Renal cortex interstitium (tissue), 11 donors: ENCODE measurements around the gene FBXO3. TPM values are rescaled to one million over a fixed set of nuclear protein-coding genes. Genes with fewer than 3 reads are reported as not detected.
A peak's percentile ranks its signal among the peaks of the same experiment; 100 is the strongest.
"Not testable (repeated sequence)": the region's sequence is repeated elsewhere in the genome, so short reads cannot be mapped to it uniquely, and the experiment has no call there.

Source experiments
- DNase-seq, 11 donors: peaks; one replicate each; pipeline ENCODE4 v3.0.0-alpha.2; 2013; ENCODE audit warnings: low read depth in 9 of 11, low spot score in 4 of 11; ENCODE audit errors: extremely low read depth in 1 of 11
- polyA plus RNA-seq, 3 donors: library from polyadenylated mRNA; unstranded; fragments of 120-200 nt; gene quantifications; one replicate each; pipeline ENCODE4 v1.2.1, GENCODE V29; 2013; ENCODE audit not compliant: insufficient read length in 3 of 3

FBXO3 gene
- polyA plus RNA-seq, 3 donors: 52.0 to 65.8 (median 54.3) TPM

- DNase-seq: no peak
These were observed 60.4 kb downstream of the FBXO3 start for GRCh38 chr11:33713856-33714398.

GRCh38 chr11:33713151-33713855, 61.0 kb downstream of the FBXO3 start:
- no peak for DNase-seq

- DNase-seq: no peak
These were observed 61.9 kb downstream of the FBXO3 start for GRCh38 chr11:33712436-33712835.

- DNase-seq: no peak
These were observed 64.9 kb downstream of the FBXO3 start for GRCh38 chr11:33709466-33709865.

- DNase-seq: no peak
These were observed 65.3 kb downstream of the FBXO3 start for GRCh38 chr11:33708985-33709384.

- DNase-seq: not testable (repeated sequence)
These were observed 66.5 kb downstream of the FBXO3 start for GRCh38 chr11:33707831-33708230.

- no peak for DNase-seq
These were observed 67.4 kb downstream of the FBXO3 start for GRCh38 chr11:33706966-33707365.

- DNase-seq: no peak
These were observed 67.8 kb downstream of the FBXO3 start for GRCh38 chr11:33706546-33706945.

GRCh38 chr11:33704240-33705002, 69.9 kb downstream of the FBXO3 start:
- no peak for DNase-seq

- DNase-seq: no peak
These were observed 70.5 kb downstream of the FBXO3 start for GRCh38 chr11:33703788-33704187.

GRCh38 chr11:33703234-33703633, 71.1 kb downstream of the FBXO3 start:
- no peak for DNase-seq

GRCh38 chr11:33701302-33702230, 72.8 kb downstream of the FBXO3 start:
- DNase-seq: no peak

GRCh38 chr11:33700502-33701271, 73.6 kb downstream of the FBXO3 start, which contains the start of gene C11orf91:
Gene C11orf91 (minus strand): TSS chr11:33700826. CDS start chr11:33700740, 86 bp downstream.
- DNase-seq: peak; percentile 86 to 97 (median 94)

- DNase-seq: no peak
These were observed 74.2 kb downstream of the FBXO3 start for GRCh38 chr11:33700063-33700501.

- DNase-seq: no peak
These were observed 74.7 kb downstream of the FBXO3 start for GRCh38 chr11:33699515-33700062.

GRCh38 chr11:33698921-33699320, 75.4 kb downstream of the FBXO3 start:
- no peak for DNase-seq

GRCh38 chr11:33697997-33698396, 76.3 kb downstream of the FBXO3 start:
- DNase-seq: no peak
